GM18861 (cell line): Measurements from ENCODE around the gene SCUBE2.
A peak's percentile ranks its signal among the peaks of the same experiment; 100 is the strongest.

ENCODE experiments used
- ATAC-seq: cut with Tn5 transposase; IDR thresholded peaks from one replicate; pipeline ENCODE4 v1.9.1; 2021; ENCODE audit not compliant: unreplicated experiment

SCUBE2 gene

GRCh38 chr11:9091044-9091922 lies at the start of gene SCUBE2:
Gene SCUBE2 (minus strand): TSS chr11:9091599. CDS start chr11:9091528, 71 bp downstream.
- no peak for ATAC-seq

- no peak for ATAC-seq
These were observed 49.8 kb upstream of the SCUBE2 start for GRCh38 chr11:9141186-9141585.

- no peak for ATAC-seq
These were observed 48.4 kb upstream of the SCUBE2 start for GRCh38 chr11:9139628-9140357.

GRCh38 chr11:9138612-9139579 lies 47.5 kb upstream of the SCUBE2 start:
- ATAC-seq, result no peak

- no peak for ATAC-seq
These were observed 46.7 kb upstream of the SCUBE2 start for GRCh38 chr11:9138133-9138453.

- peak; percentile 82 for ATAC-seq
These were observed 46.1 kb upstream of the SCUBE2 start for GRCh38 chr11:9137293-9138132.

GRCh38 chr11:9136741-9137140 lies 45.3 kb upstream of the SCUBE2 start:
- ATAC-seq, result no peak

- no peak for ATAC-seq
These were observed 42.6 kb upstream of the SCUBE2 start for GRCh38 chr11:9133956-9134355.

- ATAC-seq, result no peak
These were observed 40.9 kb upstream of the SCUBE2 start for GRCh38 chr11:9132203-9132878.

- no peak for ATAC-seq
These were observed 38.9 kb upstream of the SCUBE2 start for GRCh38 chr11:9130297-9130696.

- no peak for ATAC-seq
These were observed 35.2 kb upstream of the SCUBE2 start for GRCh38 chr11:9126636-9127035.

GRCh38 chr11:9125185-9125886 lies 33.9 kb upstream of the SCUBE2 start:
- no peak for ATAC-seq

- no peak for ATAC-seq
These were observed 32.4 kb upstream of the SCUBE2 start for GRCh38 chr11:9123595-9124304.

GRCh38 chr11:9121469-9121796 lies 30.0 kb upstream of the SCUBE2 start:
- no peak for ATAC-seq

- no peak for ATAC-seq
These were observed 29.5 kb upstream of the SCUBE2 start for GRCh38 chr11:9120664-9121468.

GRCh38 chr11:9118277-9118676 lies 26.9 kb upstream of the SCUBE2 start:
- no peak for ATAC-seq

- ATAC-seq, result no peak
These were observed 20.7 kb upstream of the SCUBE2 start for GRCh38 chr11:9112075-9112474.
